GM21390 (cell line): ENCODE measurements around the gene RNF207.

Source experiments
- ATAC-seq: cut with Tn5 transposase; IDR thresholded peaks from one replicate; pipeline ENCODE4 v1.9.1; 2021; ENCODE audit not compliant: unreplicated experiment

Gene RNF207

DNA sequence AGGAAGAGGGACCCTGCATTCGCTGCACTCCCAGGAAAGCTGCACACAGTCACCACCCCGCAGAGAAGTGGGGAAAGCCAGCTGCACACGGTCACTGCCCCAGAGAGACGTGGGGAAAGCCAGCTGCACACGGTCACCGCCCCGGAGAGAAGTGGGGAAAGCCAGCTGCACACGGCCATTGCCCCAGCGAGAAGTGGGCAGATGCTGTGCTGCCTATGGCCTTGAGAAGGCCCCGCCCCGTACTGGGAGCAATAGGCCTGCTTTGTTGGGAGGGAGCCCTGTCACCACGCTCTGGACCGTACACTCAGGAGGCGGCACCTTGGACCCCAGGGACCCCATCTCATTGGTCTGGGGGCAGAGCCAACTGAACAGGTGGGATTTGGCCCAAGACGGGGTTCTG, 59.2 kb downstream of the RNF207 start:
- ATAC-seq: no peak

- no peak for ATAC-seq
Observed at GRCh38 chr1:6266641-6267040, 60.7 kb downstream of the RNF207 start.

DNA sequence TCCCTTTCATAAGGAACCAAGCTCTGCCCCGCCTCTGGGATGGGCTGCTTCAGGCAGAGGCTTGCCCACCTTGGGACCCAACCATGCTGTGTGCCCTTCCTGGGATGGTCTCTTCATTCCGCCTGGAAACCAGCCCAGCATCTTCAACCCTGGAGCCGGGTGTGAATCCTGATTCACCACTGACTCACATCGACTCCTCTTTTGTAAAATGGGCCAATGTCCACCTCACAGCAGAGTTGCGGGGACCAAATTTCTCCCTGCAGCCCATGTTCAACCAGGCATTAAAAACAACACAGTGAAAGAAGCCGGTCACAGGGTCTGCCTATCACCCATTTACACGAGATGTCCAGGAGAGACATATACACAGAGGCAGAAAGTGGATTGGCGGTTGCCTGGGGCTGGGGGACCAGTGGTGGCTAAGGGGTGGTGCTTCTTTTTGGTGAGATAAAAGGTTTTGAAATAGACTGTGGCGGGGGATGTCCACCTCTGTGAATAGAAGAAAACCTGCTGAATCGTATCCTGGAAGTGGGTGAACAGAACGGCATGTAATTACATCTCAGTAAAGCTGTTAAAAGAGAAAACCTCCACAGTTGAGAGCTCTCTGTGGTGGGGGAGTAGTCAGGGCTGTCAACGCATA, 61.9 kb downstream of the RNF207 start:
- no peak for ATAC-seq

- no peak for ATAC-seq
Observed at GRCh38 chr1:6268415-6268814, 62.5 kb downstream of the RNF207 start.

GRCh38 chr1:6269296-6269695, 63.4 kb downstream of the RNF207 start:
- ATAC-seq: no peak

DNA sequence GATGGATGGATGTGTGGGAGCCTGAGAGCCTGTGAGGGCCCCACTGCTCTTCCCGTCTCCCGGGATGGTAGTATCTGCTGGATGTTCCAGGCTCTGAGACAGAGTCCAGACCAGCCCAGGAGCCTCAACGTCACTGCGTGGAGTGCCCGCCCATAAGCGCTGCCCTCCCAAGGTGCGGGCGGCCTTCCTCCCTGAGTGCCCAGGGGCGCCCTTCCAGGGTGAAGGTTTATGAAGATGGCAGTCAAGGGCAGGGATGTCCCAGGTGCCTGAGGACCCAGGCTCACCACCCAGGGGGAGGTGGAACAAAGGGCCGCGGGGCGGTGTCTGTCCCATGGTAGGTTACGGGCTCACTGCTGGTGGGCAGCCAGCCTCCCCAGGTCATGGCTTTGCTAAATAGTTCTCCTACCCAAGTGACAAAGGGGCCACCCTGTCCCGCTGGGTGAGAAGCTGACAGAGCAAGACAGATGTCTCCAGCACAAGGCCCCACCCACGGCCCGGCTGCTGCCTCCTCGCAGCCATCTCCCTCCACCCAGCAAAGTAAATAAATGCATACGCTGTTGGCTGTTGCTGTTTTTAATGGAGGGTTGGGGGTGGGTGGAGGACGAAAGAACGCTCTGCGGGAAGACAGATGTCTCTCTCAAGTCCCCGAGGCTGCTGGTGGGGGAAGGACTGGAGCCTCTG, 63.9 kb downstream of the RNF207 start:
- ATAC-seq: no peak

DNA sequence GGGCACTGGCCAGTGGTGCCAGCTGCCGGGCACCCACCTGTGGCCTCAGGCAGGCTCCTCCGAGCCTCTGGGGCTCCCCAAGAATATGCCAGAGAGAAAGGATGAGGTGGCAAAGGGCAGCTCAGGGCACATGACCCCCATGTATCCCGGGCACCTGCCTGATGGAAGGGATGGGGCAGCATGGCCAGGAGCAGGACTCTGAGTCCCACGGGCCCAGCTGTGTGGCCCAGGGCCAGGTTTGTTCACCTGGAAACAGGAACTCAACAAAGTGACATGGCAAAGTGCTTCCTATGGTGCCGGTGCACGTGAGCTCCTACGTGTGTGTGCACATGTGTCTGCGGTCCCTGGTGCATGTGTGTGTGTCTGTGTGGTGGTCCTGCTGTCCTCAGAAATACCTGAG, 64.5 kb downstream of the RNF207 start:
- no peak for ATAC-seq
